ENCODE measurements around the gene ABCB4. TPM values are rescaled to one million over a fixed set of nuclear protein-coding genes. Genes with fewer than 3 reads are reported as not detected.

Gene ABCB4
- total RNA-seq, 1 experiment from 2014 or later: 0.20 TPM

DNA sequence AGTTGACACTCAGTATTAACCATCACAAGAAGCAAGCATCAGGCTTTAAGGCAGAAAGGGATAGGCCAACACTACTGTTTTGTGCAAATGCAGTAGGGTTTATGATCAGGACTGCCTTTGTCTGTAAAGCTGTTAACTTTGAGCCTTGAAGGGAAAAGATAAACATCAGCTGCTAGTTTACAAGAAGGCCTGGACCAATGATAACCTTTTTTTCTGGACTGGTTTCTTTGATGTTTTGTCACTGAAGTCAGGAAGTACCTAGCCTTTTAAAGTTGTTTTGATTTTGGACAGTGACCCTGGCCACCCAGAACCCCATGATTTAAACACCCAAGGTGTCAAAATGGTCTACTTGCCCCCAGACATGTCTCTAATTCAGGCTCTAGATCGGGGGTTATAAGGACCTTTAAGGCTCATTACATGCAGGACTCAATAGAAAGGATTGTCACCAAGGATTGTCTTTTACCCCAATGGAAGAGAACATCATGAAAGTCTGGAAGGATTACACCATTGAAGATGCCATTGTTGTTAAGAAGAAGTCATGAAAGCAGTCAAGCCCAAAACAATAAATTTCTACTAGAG lies 79.9 kb downstream of the ABCB4 start:
- Histone ChIP-seq H3K18ac (ENCODE audit: insufficient read length, low read depth, low read length) (no peak overlapping the region), H3K23me2 (ENCODE audit: insufficient read length, low read depth, low read length, poor library complexity, severe bottlenecking) (no peaks in the 10 kb centered on the region), H4K5ac (ENCODE audit: insufficient read length, low read depth, low read length) (no peak overlapping the region), H3K79me2 (ENCODE audit: insufficient read depth, low read length) (no peaks in the 10 kb centered on the region), H2BK120ac (ENCODE audit: low read depth, low read length, poor library complexity, severe bottlenecking) (no peak overlapping the region), H3K4me2 (ENCODE audit: insufficient read depth, insufficient read length, low read length) (no peak overlapping the region), H3K27ac (ENCODE audit: insufficient read length, low read depth, low read length) (no peak overlapping the region), H2BK5ac (ENCODE audit: insufficient read length, low read length) (no peak overlapping the region), H4K20me1 (ENCODE audit: control insufficient read depth, insufficient read depth, insufficient read length) (no peaks in the 10 kb centered on the region), H3K4ac (ENCODE audit: low read depth, low read length) (no peak overlapping the region), H2AK5ac (ENCODE audit: insufficient read length, low read length) (no peak overlapping the region), H3K4me1 (ENCODE audit: insufficient read depth, low read length) (no peaks in the 10 kb centered on the region), H3K14ac (ENCODE audit: insufficient read depth, low read length) (no peak overlapping the region), H4K8ac (replicated peaks; ENCODE audit: insufficient read length, low read depth, low read length) (no peak overlapping the region), H3T11ph (ENCODE audit: low read length) (no peak overlapping the region), H3K9me3 (ENCODE audit: control insufficient read depth, low read depth, low read length) (no peaks in the 10 kb centered on the region), H3K9ac (ENCODE audit: extremely low read depth, insufficient read length, low read length) (no peak overlapping the region), H2BK15ac (ENCODE audit: low read depth, low read length) (no peak overlapping the region), H2BK20ac (ENCODE audit: low read depth, low read length, poor library complexity, severe bottlenecking) (no peak overlapping the region), H3K56ac (ENCODE audit: insufficient read length, low read depth, low read length) (no peak overlapping the region), H2BK12ac (ENCODE audit: insufficient read length, low read depth, low read length) (no peak overlapping the region), H3K79me1 (ENCODE audit: insufficient read depth, low read depth, low read length, poor library complexity, severe bottlenecking) (no peaks in the 10 kb centered on the region), H4K91ac (ENCODE audit: insufficient read length, low read depth, low read length) (no peak overlapping the region), H3K23ac (ENCODE audit: insufficient read length, low read depth, low read length) (no peak overlapping the region), H2AFZ (ENCODE audit: low read length) (no peak overlapping the region), H3K27me3 (ENCODE audit: insufficient read depth, low read length) (no peaks in the 10 kb centered on the region)
- no peak overlapping the region for H3K4me3 Mint-ChIP-seq
- no peaks in the 10 kb centered on the region for H3K27me3 Mint-ChIP-seq (ENCODE audit: low read depth)
- no peak overlapping the region for H3K27ac Mint-ChIP-seq
- no peaks in the 10 kb centered on the region for H3K4me1 Mint-ChIP-seq
- no peak for DNase-seq
- TF ChIP-seq, protein P1, sequence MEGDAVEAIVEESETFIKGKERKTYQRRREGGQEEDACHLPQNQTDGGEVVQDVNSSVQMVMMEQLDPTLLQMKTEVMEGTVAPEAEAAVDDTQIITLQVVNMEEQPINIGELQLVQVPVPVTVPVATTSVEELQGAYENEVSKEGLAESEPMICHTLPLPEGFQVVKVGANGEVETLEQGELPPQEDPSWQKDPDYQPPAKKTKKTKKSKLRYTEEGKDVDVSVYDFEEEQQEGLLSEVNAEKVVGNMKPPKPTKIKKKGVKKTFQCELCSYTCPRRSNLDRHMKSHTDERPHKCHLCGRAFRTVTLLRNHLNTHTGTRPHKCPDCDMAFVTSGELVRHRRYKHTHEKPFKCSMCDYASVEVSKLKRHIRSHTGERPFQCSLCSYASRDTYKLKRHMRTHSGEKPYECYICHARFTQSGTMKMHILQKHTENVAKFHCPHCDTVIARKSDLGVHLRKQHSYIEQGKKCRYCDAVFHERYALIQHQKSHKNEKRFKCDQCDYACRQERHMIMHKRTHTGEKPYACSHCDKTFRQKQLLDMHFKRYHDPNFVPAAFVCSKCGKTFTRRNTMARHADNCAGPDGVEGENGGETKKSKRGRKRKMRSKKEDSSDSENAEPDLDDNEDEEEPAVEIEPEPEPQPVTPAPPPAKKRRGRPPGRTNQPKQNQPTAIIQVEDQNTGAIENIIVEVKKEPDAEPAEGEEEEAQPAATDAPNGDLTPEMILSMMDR (conservative IDR thresholded peaks at IDR 0.05): no peak
- H3K9me3 Mint-ChIP-seq: no peaks in the 10 kb centered on the region
- peaks cover 4 to 13% (median 5%) of the 10 kb centered on the region in 3 experiments; a peak in 6 of 7 replicates for H3K36me3 Mint-ChIP-seq (ENCODE audit: insufficient read depth in 1 of 3, low read depth in 3 of 3)
- no CpG with 5 or more reads among the region's 1 CpG for WGBS (ENCODE audit: extremely low coverage, insufficient read length, low lambda C conversion rate)
